Endodermal cell (in vitro differentiated cells): ENCODE results near the gene NFKBIA. TPM values are rescaled to one million over a fixed set of nuclear protein-coding genes. Genes with fewer than 3 reads are reported as not detected.
A peak's percentile ranks its signal among the peaks of the same experiment; 100 is the strongest.
"Not testable (repeated sequence)": the region's sequence is repeated elsewhere in the genome, so short reads cannot be mapped to it uniquely, and the experiment has no call there.

ENCODE experiments used
- DNase-seq: peaks from one replicate; pipeline ENCODE4 v3.0.0-alpha.2; 2017
- H3K27ac ChIP-seq: 2 replicates; pipeline ENCODE4 v1.5.1; 2013; ENCODE audit warnings: mild to moderate bottlenecking, low read depth, low read length, moderate library complexity
- H3K27me3 ChIP-seq: 2 replicates; pipeline ENCODE4 v1.6.1; 2013; ENCODE audit warnings: mild to moderate bottlenecking, low read length, moderate library complexity; ENCODE audit not compliant: insufficient read depth, control insufficient read depth, poor library complexity, severe bottlenecking
- H3K36me3 ChIP-seq: 2 replicates; pipeline ENCODE4 v1.7.0; 2013; ENCODE audit warnings: mild to moderate bottlenecking, low read length, moderate library complexity; ENCODE audit not compliant: control insufficient read depth, insufficient read depth
- H3K4me1 ChIP-seq: one replicate; pipeline ENCODE4 v1.7.0; 2013; ENCODE audit warnings: low read length; ENCODE audit not compliant: control insufficient read depth, insufficient read depth
- H3K4me3 ChIP-seq: 2 replicates; pipeline ENCODE4 v1.5.1; 2013; ENCODE audit warnings: mild to moderate bottlenecking, low read length, moderate library complexity
- H3K9ac ChIP-seq: 2 replicates; pipeline ENCODE4 v1.6.1; 2013; ENCODE audit warnings: mild to moderate bottlenecking, low read length, moderate library complexity; ENCODE audit not compliant: poor library complexity, severe bottlenecking; ENCODE audit errors: extremely low read depth
- H3K9me3 ChIP-seq: 2 replicates; pipeline ENCODE4 v1.6.1; 2013; ENCODE audit warnings: mild to moderate bottlenecking, low read length, moderate library complexity; ENCODE audit not compliant: control insufficient read depth
- H3K27ac Mint-ChIP-seq: 2 replicates; pipeline ENCODE4 v1.8.0; 2020; ENCODE audit warnings: mixed read lengths
- H3K27me3 Mint-ChIP-seq: 2 replicates; pipeline ENCODE4 v1.8.0; 2021; ENCODE audit warnings: mild to moderate bottlenecking, mixed read lengths; ENCODE audit not compliant: insufficient read depth
- H3K36me3 Mint-ChIP-seq: 2 replicates; pipeline ENCODE4 v1.8.0; 2020; ENCODE audit warnings: low read depth, mixed read lengths
- H3K4me1 Mint-ChIP-seq: 2 replicates; pipeline ENCODE4 v1.8.0; 2020; ENCODE audit warnings: mixed read lengths
- H3K4me3 Mint-ChIP-seq: 2 replicates; pipeline ENCODE4 v1.8.0; 2020; ENCODE audit warnings: mild to moderate bottlenecking, moderate library complexity, mixed read lengths
- H3K9me3 Mint-ChIP-seq: 2 replicates; pipeline ENCODE4 v1.8.0; 2020; ENCODE audit warnings: mild to moderate bottlenecking, mixed read lengths
- WGBS, 2 experiments: methylation state at CpG; one replicate each; pipeline versions ENCODE4 v1.1.5 to v1.1.7; 2013; ENCODE audit warnings: missing lambda C conversion rate in 2 of 2, mixed read lengths in 1 of 2; ENCODE audit not compliant: insufficient coverage in 1 of 2, insufficient read length in 1 of 2; 5-methylcytosine and 5-hydroxymethylcytosine counted together
- total RNA-seq, 2 donors: library from RNA; stranded (reverse); fragmentation: NEBNext Ultra II Directional in 1 of 2; extraction: Animal tissue kit (Norgen Biotek cat#: 25700) in 1 of 2; gene quantifications; 2 replicates in 1 of 2; 3 replicates in 1 of 2; pipeline ENCODE4 v1.2.1, GENCODE V29; 2021
- TF ChIP-seq, protein P1 (sequence below): fragments of 200-600 bp; sonication (generic); conservative IDR thresholded peaks from 2 replicates; pipeline ENCODE4 v1.5.0; 2021; ENCODE audit warnings: antibody characterized with exemption, mild to moderate bottlenecking

Gene NFKBIA
- total RNA-seq, 2 donors from 2014 or later, result 148 to 188 TPM

GRCh38 chr14:35441160-35441559 lies 36.6 kb upstream of the NFKBIA start:
- Mint-ChIP-seq H3K9me3 (no peaks in the 10 kb centered on the region), H3K27ac (no peak overlapping the region), H3K4me1 (no peaks in the 10 kb centered on the region), H3K4me3 (no peak overlapping the region), H3K27me3 (no peaks in the 10 kb centered on the region), H3K36me3 (no peaks in the 10 kb centered on the region)
- WGBS, 2 experiments, result 94 to 97% methylated on average over 3 to 4 of the region's 4 CpGs
- Histone ChIP-seq H3K4me1 (no peaks in the 10 kb centered on the region), H3K4me3 (no peak overlapping the region), H3K9ac (no peak overlapping the region), H3K9me3 (no peaks in the 10 kb centered on the region), H3K36me3 (no peaks in the 10 kb centered on the region), H3K27me3 (no peaks in the 10 kb centered on the region), H3K27ac (no peak overlapping the region)
- DNase-seq, result no peak
- TF ChIP-seq, protein P1, sequence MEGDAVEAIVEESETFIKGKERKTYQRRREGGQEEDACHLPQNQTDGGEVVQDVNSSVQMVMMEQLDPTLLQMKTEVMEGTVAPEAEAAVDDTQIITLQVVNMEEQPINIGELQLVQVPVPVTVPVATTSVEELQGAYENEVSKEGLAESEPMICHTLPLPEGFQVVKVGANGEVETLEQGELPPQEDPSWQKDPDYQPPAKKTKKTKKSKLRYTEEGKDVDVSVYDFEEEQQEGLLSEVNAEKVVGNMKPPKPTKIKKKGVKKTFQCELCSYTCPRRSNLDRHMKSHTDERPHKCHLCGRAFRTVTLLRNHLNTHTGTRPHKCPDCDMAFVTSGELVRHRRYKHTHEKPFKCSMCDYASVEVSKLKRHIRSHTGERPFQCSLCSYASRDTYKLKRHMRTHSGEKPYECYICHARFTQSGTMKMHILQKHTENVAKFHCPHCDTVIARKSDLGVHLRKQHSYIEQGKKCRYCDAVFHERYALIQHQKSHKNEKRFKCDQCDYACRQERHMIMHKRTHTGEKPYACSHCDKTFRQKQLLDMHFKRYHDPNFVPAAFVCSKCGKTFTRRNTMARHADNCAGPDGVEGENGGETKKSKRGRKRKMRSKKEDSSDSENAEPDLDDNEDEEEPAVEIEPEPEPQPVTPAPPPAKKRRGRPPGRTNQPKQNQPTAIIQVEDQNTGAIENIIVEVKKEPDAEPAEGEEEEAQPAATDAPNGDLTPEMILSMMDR, result no peak

- DNase-seq, result no peak
Measured at GRCh38 chr14:35438910-35439713, 34.6 kb upstream of the NFKBIA start.

DNA sequence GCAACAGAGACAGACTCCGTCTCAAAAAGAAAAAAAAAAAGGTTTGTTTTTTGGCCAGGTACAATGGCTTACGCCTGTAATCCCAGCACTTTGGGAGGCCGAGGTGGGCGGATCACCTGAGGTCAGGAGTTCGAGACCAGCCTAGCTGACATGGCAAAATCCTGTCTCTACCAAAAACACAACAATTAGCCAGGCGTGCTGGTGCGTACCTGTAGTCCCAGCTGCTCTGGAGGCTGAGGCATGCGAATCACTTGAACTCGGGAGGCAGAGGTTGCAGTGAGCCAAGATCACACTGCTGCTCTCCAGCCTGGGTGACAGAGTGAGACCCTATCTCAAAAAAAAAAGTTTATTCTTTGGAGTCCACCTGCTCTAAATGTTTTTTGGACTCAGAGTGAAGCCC lies 33.9 kb upstream of the NFKBIA start:
- H3K27ac ChIP-seq, H3K4me3 Mint-ChIP-seq, H3K36me3 Mint-ChIP-seq, H3K36me3 ChIP-seq, DNase-seq, H3K9me3 ChIP-seq, H3K4me1 ChIP-seq, H3K9me3 Mint-ChIP-seq, H3K27me3 Mint-ChIP-seq, H3K27me3 ChIP-seq, H3K4me3 ChIP-seq, H3K9ac ChIP-seq, H3K4me1 Mint-ChIP-seq, H3K27ac Mint-ChIP-seq: not testable (repeated sequence)
- WGBS, 2 experiments, result 86 to 94% methylated on average over 9 of the region's 9 CpGs

More at GRCh38 chr14:35438910-35439713, 34.6 kb upstream of the NFKBIA start:
- TF ChIP-seq, protein P1, result peak; percentile 82
- Mint-ChIP-seq H3K4me1 (no peaks in the 10 kb centered on the region), H3K36me3 (no peaks in the 10 kb centered on the region), H3K27me3 (no peaks in the 10 kb centered on the region), H3K27ac (no peak overlapping the region), H3K9me3 (no peaks in the 10 kb centered on the region), H3K4me3 (no peak overlapping the region)
- Histone ChIP-seq H3K27me3 (no peaks in the 10 kb centered on the region), H3K9me3 (no peaks in the 10 kb centered on the region), H3K36me3 (no peaks in the 10 kb centered on the region), H3K4me3 (no peak overlapping the region), H3K4me1 (no peaks in the 10 kb centered on the region), H3K9ac (no peak overlapping the region), H3K27ac (no peak overlapping the region)
- WGBS, 2 experiments, result 77 to 100% methylated on average over 3 to 6 of the region's 8 CpGs

- no peaks in the 10 kb centered on the region for H3K36me3 Mint-ChIP-seq
- no peak overlapping the region for H3K27ac Mint-ChIP-seq
- H3K9me3 Mint-ChIP-seq, result no peaks in the 10 kb centered on the region
- no peak overlapping the region for H3K9ac ChIP-seq
- DNase-seq, result no peak
- no peaks in the 10 kb centered on the region for H3K27me3 ChIP-seq
- H3K36me3 ChIP-seq, result no peaks in the 10 kb centered on the region
- no peak overlapping the region for H3K4me3 Mint-ChIP-seq
- H3K27me3 Mint-ChIP-seq, result no peaks in the 10 kb centered on the region
- no peaks in the 10 kb centered on the region for H3K4me1 Mint-ChIP-seq
- no peak overlapping the region for H3K27ac ChIP-seq
- H3K4me3 ChIP-seq, result no peak overlapping the region
- no peaks in the 10 kb centered on the region for H3K9me3 ChIP-seq
- TF ChIP-seq, protein P1, result no peak
- H3K4me1 ChIP-seq, result no peaks in the 10 kb centered on the region
Measured at GRCh38 chr14:35435177-35435576, 30.6 kb upstream of the NFKBIA start.
